WTC11 (cell line): ENCODE data around the gene CGB3.

Experiments
- CDX4 ChIP-seq: fragments of 250-450 bp; sonication (Bioruptor Pico); IDR thresholded peaks from 2 replicates; pipeline ENCODE4 v1.9.0; 2021; ENCODE audit warnings: moderate library complexity, mild to moderate bottlenecking, inconsistent platforms, borderline replicate concordance
- CTCF ChIP-seq: fragments of 200-600 bp; IDR thresholded peaks from 2 replicates; pipeline ENCODE4 v1.8.0; 2022; ENCODE audit warnings: antibody characterized with exemption

GRCh38 chr19:48991873-48992580 lies 32.1 kb downstream of the CGB3 start:
- TF ChIP-seq CTCF (no peak), CDX4 (CRISPR knock-in tag) (no peak)
